Endothelial cell of hepatic sinusoid (primary cell): ENCODE data around the gene IQCF5.
"Not testable (repeated sequence)": the region's sequence is repeated elsewhere in the genome, so short reads cannot be mapped to it uniquely, and the experiment has no call there.

Experiments
- in situ Hi-C: cut with HindIII; loops from 2 replicates; pipeline ENCODE4 v1.10.0; 2017; ENCODE audit warnings: low sequenced_read_pairs

The IQCF5 gene

GRCh38 chr3:51875501-51875900 lies at the start of gene IQCF5:
Gene IQCF5, minus strand, starts transcription at chr3:51875601. Its CDS starts 70 bp downstream, at chr3:51875531.
- in situ Hi-C loops = no loop called here

DNA sequence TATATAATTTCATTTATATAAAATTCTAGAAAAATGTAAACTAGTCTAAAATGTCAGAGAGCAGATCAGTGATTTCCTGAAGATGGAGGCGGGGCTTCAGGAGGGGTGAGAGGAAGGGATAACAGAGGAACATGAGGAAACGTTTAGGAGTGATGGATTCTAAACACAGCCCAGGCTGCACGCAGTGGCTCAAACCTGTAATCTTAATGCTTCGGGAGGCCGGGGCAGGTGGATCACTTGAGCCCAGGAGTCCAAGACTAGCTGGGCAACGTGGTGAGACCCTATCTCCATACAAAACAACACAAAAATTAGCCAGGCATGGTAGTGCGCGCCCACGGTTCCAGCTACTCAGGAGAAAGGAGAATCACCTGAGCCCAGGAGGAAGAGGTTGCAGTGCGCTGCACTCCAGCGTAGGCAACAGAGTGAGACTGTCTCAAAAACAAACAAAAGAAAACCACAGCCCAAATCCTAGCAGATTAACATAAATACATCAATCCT lies 45.7 kb upstream of the IQCF5 start:
- in situ Hi-C loops = no loop called here

- in situ Hi-C loops = no loop called here
Observed at GRCh38 chr3:51916418-51916817, 41.0 kb upstream of the IQCF5 start.

GRCh38 chr3:51908026-51908425 lies 32.6 kb upstream of the IQCF5 start:
- in situ Hi-C loops = no loop called here

GRCh38 chr3:51904034-51904823 lies 28.8 kb upstream of the IQCF5 start:
- in situ Hi-C loops = no loop called here

DNA sequence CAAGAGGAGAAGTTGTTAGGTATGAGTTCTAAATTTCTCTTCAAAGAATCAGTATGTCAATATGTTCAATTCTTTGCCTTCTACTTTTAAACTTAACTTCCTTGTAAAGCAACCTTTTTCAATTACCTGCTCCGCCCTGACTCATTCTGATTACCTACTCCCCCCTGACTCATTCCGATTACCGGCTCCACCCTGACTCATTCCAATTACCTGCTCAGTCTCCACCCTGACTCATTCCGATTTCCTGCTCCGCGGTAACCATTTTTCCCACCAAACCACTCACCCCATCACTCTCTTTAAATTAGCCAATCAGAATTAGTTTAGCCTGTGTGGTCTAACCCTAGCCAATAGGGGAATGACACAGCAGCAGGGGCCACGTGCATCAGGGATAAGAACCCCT lies 27.0 kb upstream of the IQCF5 start:
- in situ Hi-C loops = not testable (repeated sequence)

DNA sequence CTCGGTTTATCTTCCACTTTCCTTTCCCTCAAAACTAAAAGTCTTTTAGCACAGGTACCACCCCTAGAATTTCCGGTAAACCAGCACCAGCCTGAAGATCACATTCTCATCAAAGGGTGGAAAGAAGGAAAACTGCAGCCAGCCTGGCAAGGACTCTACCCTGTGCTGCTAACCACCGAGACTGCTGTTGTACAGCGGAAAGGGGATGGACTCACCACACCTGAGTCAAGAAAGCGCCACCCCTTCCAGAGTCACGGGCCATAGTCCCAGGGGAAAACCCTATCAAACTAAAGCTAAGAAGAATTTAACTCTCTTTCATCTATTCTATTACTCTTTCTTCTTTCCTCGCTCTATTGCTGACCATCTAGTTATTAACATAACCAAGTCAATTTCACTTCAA lies 24.6 kb upstream of the IQCF5 start:
- in situ Hi-C loops = not testable (repeated sequence)

DNA sequence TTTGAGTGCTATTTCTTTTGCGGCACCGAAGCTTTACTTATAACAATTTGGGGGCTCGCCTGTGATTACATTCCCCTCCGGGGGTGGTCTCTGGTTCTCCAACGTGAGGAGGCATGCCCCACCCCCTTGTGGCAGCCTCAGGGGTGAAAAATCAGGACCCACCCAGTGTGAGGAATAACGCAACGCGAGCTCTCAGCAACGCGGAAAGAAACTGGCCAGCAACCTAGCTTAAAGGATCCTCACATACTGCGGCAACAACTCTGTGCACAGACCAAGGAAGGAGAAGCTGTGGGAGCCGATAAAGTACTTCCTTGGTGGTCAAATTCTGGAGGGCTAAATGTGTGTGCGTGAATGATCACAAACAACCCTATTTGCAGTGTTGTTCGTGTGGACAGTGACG lies 22.0 kb upstream of the IQCF5 start:
- in situ Hi-C loops = loop anchor here (10.0 kb wide), 1 partner anchor 67 kb away; the partner anchor contains the start of gene PCBP4

DNA sequence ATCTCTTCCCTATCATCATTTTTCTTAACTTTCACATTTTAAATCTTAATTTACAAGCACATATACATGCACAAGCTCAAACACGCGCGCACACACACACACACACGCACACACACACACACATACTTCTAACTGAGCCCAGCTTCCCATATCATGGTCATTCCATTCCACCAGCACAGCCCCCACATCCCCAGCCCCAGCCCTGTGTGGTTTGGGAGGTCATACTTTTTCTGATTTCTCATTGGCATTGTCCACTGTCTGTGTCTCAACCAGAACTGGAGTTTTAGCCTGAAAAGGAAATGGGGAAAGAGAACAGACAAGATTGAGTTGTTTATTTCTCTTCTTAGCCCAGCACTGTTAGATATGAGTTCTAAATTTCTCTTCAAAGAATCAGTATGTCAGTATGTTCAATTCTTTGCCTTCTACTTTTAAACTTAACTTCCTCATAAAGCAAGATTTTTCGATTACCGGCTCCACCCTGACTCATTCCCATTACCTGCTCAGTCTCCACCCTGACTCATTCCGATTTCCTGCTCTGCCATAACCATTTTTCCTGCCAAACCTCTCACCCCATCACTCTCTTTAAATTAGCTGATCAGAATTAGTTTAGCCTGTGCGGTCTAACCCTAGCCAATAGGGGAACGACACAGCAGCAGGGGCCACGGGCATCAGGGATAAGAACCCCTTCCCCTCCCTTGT lies 21.4 kb upstream of the IQCF5 start:
- in situ Hi-C loops = loop anchor here (10.0 kb wide), 1 partner anchor 68 kb away; the partner anchor contains the start of gene PCBP4

DNA sequence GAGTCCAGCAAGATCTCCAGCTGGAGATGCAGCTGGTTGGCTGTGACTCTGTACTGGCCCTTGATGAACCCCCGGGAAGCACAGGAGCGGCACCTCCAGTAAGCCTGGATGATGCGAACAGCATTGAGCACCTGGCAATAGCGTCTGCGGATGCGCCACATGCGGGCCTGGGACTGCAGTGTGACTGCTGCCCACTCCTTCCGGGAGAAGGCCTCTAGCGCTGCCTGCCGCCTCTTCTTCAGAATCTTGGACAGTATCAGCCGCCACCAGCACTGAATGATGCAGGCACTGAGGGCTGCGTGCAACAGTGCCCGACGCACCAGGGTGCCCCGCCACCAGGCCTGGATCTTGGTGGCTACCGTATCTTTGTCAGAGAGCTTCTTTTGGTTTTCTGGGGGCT lies 19.5 kb upstream of the IQCF5 start:
- in situ Hi-C loops = loop anchor here (10.0 kb wide), 1 partner anchor 70 kb away; the partner anchor contains the start of gene PCBP4

DNA sequence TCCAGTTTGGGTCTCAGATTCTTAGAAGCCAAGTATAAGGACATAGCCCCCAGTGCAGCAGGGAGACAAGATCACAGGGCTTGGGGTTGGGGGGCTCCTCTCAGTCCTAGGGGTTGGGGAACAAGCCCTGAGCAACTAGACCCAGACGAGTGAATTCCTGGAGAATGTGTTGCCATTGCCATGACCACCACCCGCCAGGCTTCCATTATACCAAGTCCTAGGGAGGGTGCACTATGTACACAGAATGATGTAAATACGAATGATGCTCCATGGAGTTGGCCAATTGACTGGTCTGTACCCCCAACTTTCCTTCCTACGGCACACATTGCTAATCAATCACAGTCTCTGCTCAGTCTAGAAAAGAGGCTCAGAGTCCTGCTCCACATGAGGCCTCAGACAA lies 19.0 kb upstream of the IQCF5 start:
- in situ Hi-C loops = loop anchor here (10.0 kb wide), 1 partner anchor 70 kb away; the partner anchor contains the start of gene PCBP4

DNA sequence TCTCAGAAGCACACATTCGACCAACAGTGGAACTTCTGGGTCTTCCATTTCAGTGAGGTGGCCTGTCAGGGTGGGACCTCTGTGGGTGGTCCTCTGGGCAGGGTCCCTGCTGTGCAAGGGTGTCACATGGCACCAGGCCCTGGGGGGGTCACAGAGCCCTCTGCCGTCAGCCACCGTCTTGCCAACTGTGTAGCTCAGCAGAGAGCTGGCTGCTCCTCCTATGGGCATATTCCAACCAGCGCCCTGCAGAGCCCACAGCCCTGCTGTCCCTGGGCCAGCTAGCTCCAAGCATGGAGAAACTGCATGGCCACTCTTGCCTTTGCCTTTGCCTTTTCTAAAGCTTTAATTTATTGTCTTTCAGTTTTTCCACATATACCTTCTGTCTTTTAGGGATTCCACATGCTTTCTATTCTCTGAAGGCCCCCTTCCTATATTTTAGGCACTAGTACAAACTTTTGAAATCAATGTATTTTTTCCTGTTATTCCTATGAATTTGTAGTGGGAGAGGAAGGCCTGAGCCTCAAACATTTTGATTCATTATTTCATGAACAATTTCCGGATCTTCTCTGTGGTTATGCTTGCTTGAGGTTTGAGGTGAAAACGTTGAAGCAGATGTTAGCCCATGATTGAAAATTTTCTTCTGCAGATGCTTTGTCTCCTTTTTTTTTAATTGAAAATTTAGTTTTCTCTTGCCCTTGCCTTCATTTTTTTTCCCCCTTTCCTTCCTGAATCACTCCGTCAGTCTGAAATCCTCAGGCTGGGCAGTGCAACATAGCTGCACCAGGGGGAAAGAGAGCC lies 16.0 kb upstream of the IQCF5 start:
- in situ Hi-C loops = loop anchor here (10.0 kb wide), 1 partner anchor 73 kb away; the partner anchor contains the start of gene PCBP4

DNA sequence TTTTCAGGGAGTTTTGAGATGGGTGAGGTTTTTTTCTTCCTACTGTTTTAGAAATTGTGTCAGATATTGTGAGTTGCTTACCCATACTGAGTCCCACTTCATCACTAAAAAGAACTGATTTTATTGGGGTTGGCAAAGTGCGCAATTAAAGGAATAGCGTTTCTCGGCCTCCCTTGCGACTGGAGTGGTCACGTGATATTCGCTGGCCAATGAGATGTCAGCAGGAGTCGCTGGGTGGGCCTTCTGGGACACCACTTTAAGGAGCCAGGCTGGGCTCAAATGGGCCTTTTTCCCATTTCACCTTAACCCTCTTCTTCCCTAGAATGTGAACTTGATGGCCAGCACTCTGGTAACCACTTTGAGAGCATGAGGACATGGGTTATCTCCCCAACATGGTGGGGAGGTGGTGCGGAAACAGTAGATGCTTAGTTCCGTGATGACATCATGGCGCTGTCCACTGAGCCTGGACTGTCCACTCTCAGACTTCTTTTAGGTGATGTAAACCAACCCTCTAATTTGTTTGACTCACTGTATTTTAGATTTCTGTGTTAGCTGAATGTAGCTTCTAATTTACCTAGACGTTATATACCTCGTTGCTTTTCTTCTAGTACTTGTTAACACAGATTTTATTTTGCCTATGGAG lies 13.2 kb upstream of the IQCF5 start:
- in situ Hi-C loops = no loop called here

DNA sequence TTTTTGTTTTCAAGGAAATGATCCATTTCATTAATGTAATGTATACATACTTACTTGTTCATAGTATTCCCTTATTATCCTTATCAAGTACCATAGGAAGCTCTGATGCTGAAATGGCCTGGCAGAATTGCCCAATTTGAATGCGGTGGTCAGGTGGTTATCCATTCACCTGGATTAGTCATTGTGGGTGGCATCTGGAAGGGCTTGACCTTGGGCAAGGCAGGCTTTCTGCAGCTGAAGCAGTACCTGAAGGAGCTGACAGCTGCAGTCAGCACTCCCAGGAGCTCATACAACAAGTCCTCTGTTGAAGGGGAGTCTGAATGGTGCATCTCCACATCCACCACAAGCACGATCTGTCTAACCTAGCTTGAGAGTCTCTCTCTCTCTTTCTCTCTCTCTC lies 12.2 kb upstream of the IQCF5 start:
- in situ Hi-C loops = no loop called here

DNA sequence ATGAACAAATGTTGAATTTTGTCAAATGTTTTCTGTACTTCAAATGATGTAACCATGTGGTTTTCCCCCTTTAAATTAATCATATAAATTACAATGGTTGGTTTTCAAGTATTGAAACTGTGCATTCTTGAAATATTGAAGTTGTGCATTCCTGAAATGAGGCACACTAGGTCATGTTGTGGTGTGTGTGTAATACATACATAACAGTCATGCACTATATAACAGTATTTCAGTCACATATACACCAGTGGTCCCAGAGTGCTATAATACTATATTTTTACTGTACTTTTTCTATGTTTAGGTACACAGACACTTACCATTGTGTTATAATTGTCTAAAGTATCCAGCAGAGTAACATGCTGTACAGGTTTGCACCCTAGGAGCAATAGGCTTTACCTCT lies 11.0 kb upstream of the IQCF5 start:
- in situ Hi-C loops = no loop called here

DNA sequence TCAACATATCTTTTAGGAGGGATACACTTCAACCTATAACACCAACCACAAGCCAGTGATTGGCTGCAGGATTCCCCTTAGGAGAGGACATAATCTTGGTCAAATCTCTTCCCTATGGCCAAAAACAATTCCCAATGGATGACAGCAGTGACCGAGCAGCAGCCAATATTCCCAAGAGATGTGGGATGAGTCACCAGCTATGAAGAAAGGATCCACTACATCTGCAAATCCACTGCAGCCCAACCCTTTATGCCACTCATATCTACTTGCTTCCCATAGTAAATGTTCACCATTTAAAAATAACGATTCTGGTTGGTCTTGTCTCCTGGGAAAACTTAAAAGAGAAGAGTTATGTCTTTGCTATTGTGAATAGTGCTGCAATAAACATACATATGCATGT lies 4.5 kb upstream of the IQCF5 start:
- in situ Hi-C loops = no loop called here

DNA sequence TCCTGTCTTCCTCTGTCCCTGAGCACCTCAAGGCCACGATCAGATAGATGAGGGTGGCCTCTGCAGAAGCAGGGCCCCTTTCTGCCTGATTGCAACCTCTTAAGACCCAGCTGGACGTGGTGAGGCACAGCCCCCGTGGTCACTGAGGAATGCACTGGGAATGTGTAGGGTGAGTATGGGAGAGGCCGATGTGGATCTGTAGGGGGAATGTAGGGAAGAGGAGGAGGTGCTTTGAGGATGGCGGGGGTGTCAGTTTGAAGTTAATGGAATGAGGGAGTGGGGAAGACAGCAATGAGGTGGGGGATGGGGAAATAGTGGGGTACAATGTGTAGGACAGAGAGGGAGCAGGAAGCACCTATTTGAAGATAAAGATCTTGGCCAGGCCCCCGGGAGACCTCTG lies 785 bp upstream of the IQCF5 start:
- in situ Hi-C loops = no loop called here

- in situ Hi-C loops = no loop called here
Observed at GRCh38 chr3:51874889-51875288, 512 bp downstream of the IQCF5 start.

DNA sequence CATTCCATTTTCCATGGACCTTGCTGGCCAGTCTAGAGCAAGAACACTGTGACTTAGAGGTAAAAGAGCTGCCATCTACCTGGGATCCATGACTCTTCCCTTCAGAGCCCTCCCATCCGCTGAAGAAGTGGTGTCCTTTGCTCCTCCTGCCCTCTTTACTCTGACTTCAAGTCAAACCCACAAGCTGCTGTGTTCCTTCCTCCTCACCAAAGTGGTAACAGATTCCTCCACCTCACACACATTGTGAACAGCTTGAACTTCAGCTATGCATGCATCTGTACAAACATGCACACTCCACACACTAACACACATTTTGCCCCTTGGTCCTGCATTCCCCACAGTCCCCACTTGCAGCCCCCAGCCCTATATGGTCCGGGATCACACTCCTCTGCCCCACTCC lies 990 bp downstream of the IQCF5 start:
- in situ Hi-C loops = no loop called here

GRCh38 chr3:51873876-51874275 lies 1.5 kb downstream of the IQCF5 start:
- in situ Hi-C loops = no loop called here
